IPS-18c (cell line): ENCODE data around the gene PLOD3.

Source experiments
- H3K4me3 ChIP-seq: 2 replicates; pipeline ENCODE4 v1.7.0; 2013; ENCODE audit warnings: low read depth, mild to moderate bottlenecking, low read length, moderate library complexity; ENCODE audit not compliant: insufficient read depth
- H3K9me3 ChIP-seq: one replicate; pipeline ENCODE4 v1.6.1; 2013; ENCODE audit warnings: mild to moderate bottlenecking, low read length, moderate library complexity; ENCODE audit not compliant: control insufficient read depth, insufficient read depth

The PLOD3 gene

GRCh38 chr7:101172854-101173751 is 44.3 kb downstream of the PLOD3 start:
- peaks cover 2% of the 10 kb centered on the region for H3K9me3 ChIP-seq
- peak overlapping the region; percentile 44 for H3K4me3 ChIP-seq

DNA sequence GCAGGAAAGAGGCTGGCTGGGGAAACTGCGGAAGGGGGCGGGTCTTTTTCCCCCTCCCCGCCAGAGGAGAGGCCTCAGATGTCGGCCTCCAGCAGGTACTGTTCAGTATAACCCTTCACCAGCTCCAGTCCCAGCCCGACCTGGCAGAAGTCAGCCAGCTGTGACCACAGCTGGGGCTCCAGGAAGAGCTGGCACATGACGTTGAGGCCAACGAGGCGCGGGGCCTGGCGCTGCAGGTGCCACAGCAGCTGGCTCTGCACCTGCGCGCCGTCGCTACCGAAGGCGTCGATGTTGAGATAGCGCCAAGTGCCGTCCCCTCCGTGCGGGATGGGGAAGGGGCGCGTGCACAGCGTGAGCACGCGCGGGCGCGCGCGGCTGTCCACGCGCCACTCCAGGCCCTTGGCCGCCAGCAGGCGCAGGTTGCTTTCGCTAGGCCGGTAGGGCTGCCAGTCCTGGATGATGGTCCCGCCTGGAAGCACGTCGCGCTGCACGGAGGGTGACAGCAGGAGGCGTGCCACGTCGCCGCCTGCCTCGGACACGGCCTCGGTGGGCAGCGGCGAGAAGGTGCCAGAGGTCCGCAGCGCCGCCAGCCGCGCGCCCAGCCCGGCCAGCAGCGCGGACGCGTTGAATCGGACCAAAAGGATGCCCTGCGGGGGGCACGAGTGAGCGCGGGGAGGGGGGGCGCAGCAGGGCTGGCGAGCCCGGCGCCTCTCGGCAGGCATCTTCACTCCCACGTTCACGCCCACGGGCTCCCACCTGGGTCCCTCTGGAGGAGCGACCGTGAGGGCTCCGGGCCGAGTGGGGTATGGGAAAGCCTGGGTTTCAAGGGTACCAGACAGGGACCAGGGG is 45.2 kb downstream of the PLOD3 start:
- H3K4me3 ChIP-seq: peak overlapping the region; percentile 44
- peaks cover 2% of the 10 kb centered on the region for H3K9me3 ChIP-seq

GRCh38 chr7:101171442-101171837 is 45.9 kb downstream of the PLOD3 start:
- Histone ChIP-seq H3K4me3 (peak overlapping the region; percentile 44; the same call in 1 of the 2 replicates), H3K9me3 (peaks cover 2% of the 10 kb centered on the region)

GRCh38 chr7:101170617-101171441 is 46.6 kb downstream of the PLOD3 start:
- Histone ChIP-seq H3K4me3 (peak overlapping the region; percentile 31), H3K9me3 (peaks cover 2% of the 10 kb centered on the region)

- peak overlapping the region; percentile 31 for H3K4me3 ChIP-seq
- H3K9me3 ChIP-seq: peaks cover 2% of the 10 kb centered on the region
These were observed 47.4 kb downstream of the PLOD3 start for GRCh38 chr7:101169838-101170551.

DNA sequence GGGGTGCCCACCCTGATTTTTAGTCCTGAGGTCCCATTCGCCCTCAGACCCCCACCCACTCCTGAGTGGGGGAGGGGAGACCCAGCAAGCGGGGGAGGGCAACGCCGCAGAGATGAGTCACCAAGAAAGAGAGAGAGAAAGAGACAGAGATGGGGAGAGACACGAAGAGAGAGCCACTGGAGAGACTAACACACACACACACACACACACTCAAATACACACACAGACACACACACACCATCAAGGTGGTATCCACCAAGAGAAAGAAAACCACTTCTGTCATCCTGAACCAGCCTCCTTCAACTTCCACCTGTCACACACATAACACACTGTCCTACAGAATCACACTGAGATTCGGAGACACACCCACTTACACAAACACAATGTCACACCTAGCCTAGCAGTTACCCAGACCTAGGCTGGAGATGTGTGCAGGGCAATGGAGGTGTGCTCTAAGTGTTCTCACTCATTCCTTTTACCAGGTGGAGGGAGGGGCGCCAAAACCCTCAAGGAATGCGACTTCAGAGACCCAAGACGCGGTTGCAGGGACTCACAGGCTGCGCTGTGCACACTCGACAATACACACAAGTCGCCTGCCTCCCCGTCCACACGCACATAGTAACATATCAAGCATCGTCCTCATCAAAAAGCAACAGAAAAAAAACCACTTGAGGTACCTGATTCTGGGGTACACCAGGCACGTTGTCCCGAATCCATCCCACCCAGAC is 48.1 kb downstream of the PLOD3 start:
- H3K4me3 ChIP-seq: peak overlapping the region; percentile 10

DNA sequence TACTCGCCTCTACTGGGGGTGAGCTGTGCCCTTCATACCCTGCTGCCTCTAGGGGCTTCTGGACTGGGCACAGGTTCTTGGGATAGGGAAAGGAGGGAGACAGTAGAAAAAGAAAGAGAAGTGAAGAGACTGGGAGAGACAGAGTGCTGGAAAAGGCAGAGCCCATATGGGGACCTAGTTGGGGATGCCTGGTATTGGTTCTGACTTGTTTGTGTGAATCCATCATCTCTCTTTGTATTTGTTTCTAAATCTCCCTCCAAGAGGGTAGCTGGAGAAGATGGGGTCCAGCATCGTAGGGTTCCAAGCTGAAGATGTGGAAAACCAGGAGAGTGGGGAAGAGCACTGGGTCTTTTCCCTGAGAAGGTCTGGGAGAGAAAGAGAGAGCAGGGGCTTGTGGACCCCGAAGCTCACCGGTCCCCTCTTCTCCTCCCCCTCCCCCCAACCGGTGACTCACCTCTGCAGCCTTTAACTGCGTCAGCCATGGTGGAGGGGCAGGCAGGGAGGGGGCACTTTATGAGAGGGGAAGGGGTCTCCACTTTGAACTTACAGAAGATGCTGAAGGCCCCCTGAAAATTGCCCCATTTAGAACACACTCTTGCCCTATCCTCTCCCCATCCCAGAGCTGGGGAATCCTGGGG is 48.9 kb downstream of the PLOD3 start:
- Histone ChIP-seq H3K4me3 (peak overlapping the region; percentile 11; the same call in 1 of the 2 replicates), H3K9me3 (peaks cover 2% of the 10 kb centered on the region)

More for the DNA sequence above, 48.1 kb downstream of the PLOD3 start:
- H3K9me3 ChIP-seq: peaks cover 2% of the 10 kb centered on the region

GRCh38 chr7:101167645-101168411 is 49.6 kb downstream of the PLOD3 start:
- H3K9me3 ChIP-seq: peaks cover 2% of the 10 kb centered on the region
- H3K4me3 ChIP-seq: peak overlapping the region; percentile 34; the same call in 1 of the 2 replicates

DNA sequence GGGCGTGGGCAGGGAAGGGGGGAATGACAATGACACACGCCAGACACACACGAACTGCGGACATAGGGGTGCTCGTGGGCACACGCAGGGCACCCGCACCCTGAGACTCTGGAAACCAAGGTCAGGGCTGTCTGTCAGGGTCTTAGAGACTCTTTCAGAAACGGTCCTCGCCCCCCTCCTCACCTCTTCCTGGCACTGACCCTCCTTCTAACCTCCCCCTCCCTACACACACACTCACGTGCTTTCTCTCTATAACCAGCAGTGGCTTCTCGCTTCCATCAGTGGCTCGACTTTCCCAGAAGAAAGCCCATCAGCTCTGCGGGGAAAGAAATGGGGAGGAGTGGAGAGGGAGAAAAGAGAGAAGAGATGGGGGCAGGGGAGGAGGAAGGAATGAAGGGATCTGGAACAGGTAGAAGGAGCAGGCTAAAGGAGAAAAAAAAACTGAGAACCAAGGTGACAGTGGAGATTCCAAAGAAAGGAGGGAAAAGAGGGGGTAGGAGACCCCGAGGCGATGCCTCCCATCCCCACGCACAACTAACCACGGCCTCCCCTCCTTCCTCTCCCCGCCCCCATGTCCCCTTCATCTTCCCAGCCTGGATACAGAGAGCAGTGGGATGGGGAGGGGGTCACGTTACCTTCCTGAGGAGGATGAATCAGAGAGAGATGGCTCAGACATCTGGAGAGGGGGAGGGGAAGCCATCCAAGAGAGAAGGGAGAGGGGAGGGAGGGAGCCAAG is 50.3 kb downstream of the PLOD3 start:
- Histone ChIP-seq H3K4me3 (peak overlapping the region; percentile 34), H3K9me3 (peaks cover 2% of the 10 kb centered on the region)

GRCh38 chr7:101166648-101166908 is 50.8 kb downstream of the PLOD3 start:
- Histone ChIP-seq H3K4me3 (peak overlapping the region; percentile 39), H3K9me3 (peaks cover 1% of the 10 kb centered on the region)

GRCh38 chr7:101165958-101166647 is 51.3 kb downstream of the PLOD3 start:
- Histone ChIP-seq H3K9me3 (no peaks in the 10 kb centered on the region), H3K4me3 (peak overlapping the region; percentile 39)

DNA sequence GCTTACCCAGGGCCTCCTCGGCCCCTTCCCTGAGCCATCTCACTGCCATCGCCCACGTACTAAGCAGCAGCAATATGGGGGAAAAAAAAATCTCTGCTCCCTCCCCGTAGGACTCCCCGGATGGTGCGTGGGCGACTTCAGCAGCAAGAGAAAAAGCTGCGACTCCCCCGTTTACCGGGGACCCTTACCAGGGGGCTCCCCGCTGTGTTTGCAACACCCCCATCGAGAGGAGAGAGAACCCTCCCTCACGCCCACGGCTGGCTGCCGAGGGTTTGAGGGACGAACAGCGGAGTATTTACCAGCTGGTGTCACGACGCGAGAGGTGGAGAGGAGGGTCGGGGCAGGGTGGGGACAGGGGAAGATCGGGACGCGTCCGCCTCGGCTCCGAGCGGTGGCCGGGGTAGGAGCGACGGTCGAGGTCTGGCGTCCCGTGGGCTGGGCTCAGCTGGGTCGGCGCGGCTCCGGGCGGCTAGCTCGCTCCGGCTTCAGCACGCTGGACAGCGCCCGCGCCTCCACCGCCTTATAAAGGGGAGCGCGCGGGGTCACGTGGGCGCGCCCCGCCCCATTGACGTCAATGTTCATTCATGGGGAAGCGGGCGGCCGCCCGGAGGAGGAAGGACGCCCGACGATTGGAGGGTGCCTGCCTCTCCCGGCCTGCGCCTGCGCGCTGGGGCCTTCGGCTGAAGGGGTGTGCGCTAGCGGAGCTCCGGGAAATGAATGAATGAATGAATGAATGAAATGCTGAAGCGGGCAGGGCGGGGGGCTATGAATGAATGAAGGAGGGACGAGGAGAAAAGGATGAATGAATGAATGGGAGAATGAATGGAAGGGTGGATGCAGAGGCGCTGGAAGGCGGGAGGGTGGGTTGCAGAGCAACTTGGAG is 52.1 kb downstream of the PLOD3 start, which contains the start of gene VGF:
Gene VGF, minus strand, starts transcription at position 495 of the 883 bp plus-strand sequence. CDS start 726 bp downstream, outside the sequence.
- peaks cover 2% of the 10 kb centered on the region for H3K9me3 ChIP-seq
- H3K4me3 ChIP-seq: peak within 1 kb of the TSS; percentile 72
